Activated naive CD4-positive, alpha-beta T cell treated with anti-CD3 and anti-CD28 coated beads, Interleukin-2, amount 10 ng/mL, durations not matched to agents 7 days and 5 days (primary cell): ENCODE data around the gene SOCS2.

Experiments used
- CTCF ChIA-PET: fragments of 350-600 bp; sonication (Branson Sonifier 250); formaldehyde crosslinking; loops from one replicate; lab custom pipeline; 2021; ENCODE audit warnings: antibody characterized with exemption; lab: Charles Lee
- DNase-seq: peaks from one replicate; pipeline ENCODE4 v3.0.0-alpha.2; 2020
- H3K27ac Mint-ChIP-seq: one replicate; pipeline ENCODE4 v1.8.0; 2021; ENCODE audit warnings: mild to moderate bottlenecking, moderate library complexity, mixed read lengths
- H3K27me3 Mint-ChIP-seq: one replicate; pipeline ENCODE4 v1.8.0; 2021; ENCODE audit warnings: mild to moderate bottlenecking, mixed read lengths
- H3K36me3 Mint-ChIP-seq: one replicate; pipeline ENCODE4 v1.8.0; 2021; ENCODE audit warnings: mixed read lengths
- H3K4me1 Mint-ChIP-seq: one replicate; pipeline ENCODE4 v1.8.0; 2021; ENCODE audit warnings: mixed read lengths
- H3K4me3 Mint-ChIP-seq: one replicate; pipeline ENCODE4 v1.8.0; 2021; ENCODE audit warnings: mild to moderate bottlenecking, moderate library complexity, mixed read lengths
- H3K9me3 Mint-ChIP-seq: one replicate; pipeline ENCODE4 v1.8.0; 2021; ENCODE audit warnings: mixed read lengths

The SOCS2 gene

DNA sequence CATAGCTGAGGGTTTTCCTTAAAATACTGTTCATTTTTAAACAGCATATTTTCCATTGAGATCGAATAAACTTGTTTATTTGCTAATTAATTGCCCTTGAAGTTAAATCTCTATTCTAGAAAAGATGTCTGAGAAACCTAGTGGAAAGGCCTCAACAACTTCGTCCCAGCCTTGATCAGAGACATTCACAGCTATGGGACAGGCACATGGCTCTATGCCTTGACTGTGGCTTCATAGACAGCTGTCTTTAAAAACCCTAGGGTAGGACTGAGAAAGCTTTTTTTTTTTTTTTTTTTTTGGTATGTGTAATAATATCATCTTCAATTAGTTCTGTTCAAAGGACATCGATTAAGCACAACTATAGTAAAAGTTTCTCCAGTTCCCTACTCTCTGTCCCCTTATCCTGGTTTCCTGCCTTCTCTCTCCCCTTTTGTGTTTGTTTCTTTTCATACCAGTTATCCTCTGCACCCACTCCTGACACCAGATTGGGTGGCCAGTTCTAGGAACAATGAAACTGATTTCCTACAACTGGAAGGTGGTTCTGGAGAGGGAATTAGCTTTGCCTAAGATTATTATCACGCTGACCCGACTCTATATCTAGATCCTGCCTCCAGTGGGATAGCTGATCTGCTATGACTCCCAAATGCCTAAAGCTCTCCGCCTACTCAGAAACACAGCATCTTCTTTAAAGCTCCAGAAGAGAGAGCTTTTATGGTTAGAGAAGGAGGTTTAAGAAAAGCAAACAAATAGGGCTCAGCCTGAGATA lies 20.3 kb downstream of the SOCS2 start:
- Mint-ChIP-seq H3K4me1 (peaks cover 57% of the 10 kb centered on the region), H3K9me3 (no peaks in the 10 kb centered on the region), H3K27me3 (peaks cover 58% of the 10 kb centered on the region)

DNA sequence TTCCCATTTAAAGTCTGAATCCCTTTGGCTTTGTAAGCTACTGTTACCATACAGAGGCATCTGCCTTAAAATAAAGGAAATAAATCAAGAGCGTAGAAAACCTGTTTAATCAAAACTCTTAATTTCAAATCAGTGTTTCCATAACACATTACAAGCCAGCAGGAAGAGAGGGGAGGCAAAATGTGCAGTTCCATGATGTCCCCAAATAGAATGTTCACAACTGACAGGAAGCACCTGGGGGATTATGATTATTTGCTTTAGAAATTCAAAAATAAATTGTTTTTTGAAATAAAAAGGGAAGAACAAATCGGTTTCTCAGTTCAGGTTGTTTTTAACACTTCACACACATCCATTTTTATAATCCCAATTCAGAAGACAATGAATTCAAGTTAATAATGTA lies 21.4 kb downstream of the SOCS2 start:
- H3K4me3 Mint-ChIP-seq = no peak overlapping the region
- peaks cover 61% of the 10 kb centered on the region for H3K27me3 Mint-ChIP-seq
- DNase-seq = no peak
- no peaks in the 10 kb centered on the region for H3K9me3 Mint-ChIP-seq
- H3K27ac Mint-ChIP-seq = no peak overlapping the region
- H3K4me1 Mint-ChIP-seq = peaks cover 51% of the 10 kb centered on the region
- CTCF ChIA-PET = no interaction called here
- H3K36me3 Mint-ChIP-seq = peaks cover 12% of the 10 kb centered on the region

More for the DNA sequence above, 20.3 kb downstream of the SOCS2 start:
- peaks cover 13% of the 10 kb centered on the region for H3K36me3 Mint-ChIP-seq
- no peak overlapping the region for H3K4me3 Mint-ChIP-seq
- no peak for DNase-seq
- no peak overlapping the region for H3K27ac Mint-ChIP-seq
- CTCF ChIA-PET = interaction anchor here (1.4 kb wide), 1 partner anchor 508 kb away, joined by 3 read pairs; no protein-coding TSS in a partner anchor

DNA sequence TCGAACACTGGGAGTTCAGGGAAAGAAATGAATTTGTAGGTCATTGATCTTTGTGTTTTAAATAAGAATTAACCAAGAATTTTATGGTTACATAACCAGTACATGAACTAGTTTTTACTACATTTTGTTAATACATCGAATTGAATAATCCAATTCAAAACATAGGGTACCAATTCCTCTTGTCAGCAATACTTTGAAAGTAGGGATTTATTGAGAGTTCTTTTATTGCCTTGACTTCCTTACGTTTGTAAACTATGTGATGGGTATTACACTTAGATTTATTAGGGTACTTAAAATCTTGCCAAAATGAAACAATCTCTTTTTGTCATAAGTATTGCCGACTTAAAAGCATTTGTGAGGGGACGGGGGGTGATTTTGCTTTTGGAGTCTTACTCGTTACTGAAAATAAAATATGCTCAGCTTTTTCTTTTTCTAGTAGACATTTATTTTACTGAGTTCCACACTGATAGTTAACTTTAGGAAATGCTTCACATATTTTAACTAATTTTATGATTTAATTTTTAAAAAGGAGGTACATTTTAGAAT lies 22.4 kb downstream of the SOCS2 start:
- H3K27ac Mint-ChIP-seq = no peak overlapping the region
- peaks cover 41% of the 10 kb centered on the region for H3K4me1 Mint-ChIP-seq
- CTCF ChIA-PET = no interaction called here
- DNase-seq = no peak
- peaks cover 54% of the 10 kb centered on the region for H3K27me3 Mint-ChIP-seq
- no peak overlapping the region for H3K4me3 Mint-ChIP-seq
- H3K36me3 Mint-ChIP-seq = peaks cover 8% of the 10 kb centered on the region
- no peaks in the 10 kb centered on the region for H3K9me3 Mint-ChIP-seq

DNA sequence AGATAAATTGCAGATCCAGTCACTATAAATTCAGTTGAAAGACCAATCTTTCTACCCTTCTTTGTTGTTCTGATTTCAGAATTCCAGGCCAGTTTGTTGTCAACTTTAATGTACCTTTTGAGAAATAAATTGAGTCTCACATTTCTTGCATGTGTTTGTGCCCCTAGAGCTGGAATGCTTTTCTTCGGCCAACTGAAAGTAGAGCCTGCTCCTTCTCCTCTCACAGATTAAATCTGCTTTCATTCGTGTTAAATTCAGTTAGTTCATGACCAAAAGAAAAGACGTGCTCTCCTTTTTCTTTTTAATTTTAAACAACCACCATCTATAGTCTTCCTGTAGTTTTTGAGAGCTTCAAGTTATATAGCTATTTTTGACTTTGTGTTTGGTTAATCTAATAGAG lies 22.9 kb downstream of the SOCS2 start:
- Mint-ChIP-seq H3K4me1 (peaks cover 36% of the 10 kb centered on the region), H3K36me3 (peaks cover 6% of the 10 kb centered on the region), H3K27me3 (peaks cover 50% of the 10 kb centered on the region), H3K27ac (no peak overlapping the region), H3K9me3 (no peaks in the 10 kb centered on the region), H3K4me3 (no peak overlapping the region)
- CTCF ChIA-PET = interaction anchor here (0.6 kb wide), 1 partner anchor 360 kb away, joined by 3 read pairs; no protein-coding TSS in a partner anchor
- no peak for DNase-seq

DNA sequence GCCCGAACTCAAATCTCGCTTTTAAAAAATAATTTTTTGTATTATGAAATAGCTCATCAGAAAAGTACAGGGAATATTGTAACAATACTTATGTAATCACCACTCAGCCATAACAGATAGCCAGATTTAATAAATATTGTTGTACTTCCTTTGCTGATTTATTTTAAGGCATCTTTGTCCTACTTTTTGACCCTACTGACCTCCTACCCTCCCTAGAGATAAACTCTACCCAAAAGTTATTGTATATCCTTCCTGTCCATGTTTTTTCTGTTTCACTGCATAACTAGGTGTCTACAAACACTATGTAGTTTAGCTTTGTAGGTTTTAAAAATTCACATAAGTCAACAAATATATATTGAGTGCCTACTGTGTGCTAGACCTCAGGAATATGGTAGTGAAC lies 25.1 kb downstream of the SOCS2 start:
- CTCF ChIA-PET = no interaction called here
- no peak for DNase-seq
- Mint-ChIP-seq H3K27me3 (peaks cover 36% of the 10 kb centered on the region), H3K36me3 (peaks cover 2% of the 10 kb centered on the region), H3K4me3 (no peak overlapping the region), H3K4me1 (peaks cover 18% of the 10 kb centered on the region), H3K9me3 (no peaks in the 10 kb centered on the region), H3K27ac (no peak overlapping the region)

DNA sequence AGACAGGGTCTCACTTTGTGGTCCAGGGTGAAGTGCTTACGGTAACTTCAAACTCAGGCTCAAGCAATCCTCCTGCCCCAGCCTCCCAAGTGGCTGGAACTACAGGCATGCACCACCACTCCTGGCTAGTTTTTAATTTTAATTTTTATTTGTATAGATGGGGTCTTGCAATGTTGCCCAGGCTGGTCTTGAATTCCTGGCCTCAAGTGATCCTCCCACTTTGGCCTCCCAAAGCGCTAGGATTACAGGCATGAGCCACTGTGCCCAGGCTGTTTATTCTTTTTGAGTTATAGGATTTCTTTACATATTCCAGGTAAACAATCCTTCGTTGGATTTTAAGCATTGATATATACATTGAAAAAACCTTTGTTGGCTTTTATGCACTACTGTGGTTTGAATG lies 26.7 kb downstream of the SOCS2 start:
- H3K27me3 Mint-ChIP-seq = peaks cover 23% of the 10 kb centered on the region
- CTCF ChIA-PET = no interaction called here
- peaks cover 13% of the 10 kb centered on the region for H3K4me1 Mint-ChIP-seq
- no peak overlapping the region for H3K27ac Mint-ChIP-seq
- DNase-seq = no peak
- H3K9me3 Mint-ChIP-seq = no peaks in the 10 kb centered on the region
- H3K4me3 Mint-ChIP-seq = no peak overlapping the region
- peaks cover 2% of the 10 kb centered on the region for H3K36me3 Mint-ChIP-seq

DNA sequence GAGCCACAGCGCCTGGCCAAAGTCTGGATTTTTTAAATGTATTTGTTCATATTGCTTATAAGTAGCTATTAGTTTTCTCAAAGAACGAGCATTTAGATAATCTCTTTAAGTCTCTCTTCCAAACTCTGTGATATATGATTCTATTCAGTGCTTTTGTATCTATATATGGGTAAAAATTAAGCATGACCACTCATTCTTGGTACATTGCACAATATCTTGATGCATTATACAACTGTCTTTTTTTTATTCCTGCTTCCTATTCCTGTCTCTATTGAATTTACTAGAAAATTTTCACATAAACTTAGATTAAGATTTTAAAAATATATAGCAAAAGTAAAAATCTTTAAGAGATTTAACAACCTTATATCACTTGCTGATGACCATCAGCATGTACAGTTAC lies 29.1 kb downstream of the SOCS2 start:
- no peak for DNase-seq
- no peaks in the 10 kb centered on the region for H3K36me3 Mint-ChIP-seq
- H3K9me3 Mint-ChIP-seq = no peaks in the 10 kb centered on the region
- H3K27me3 Mint-ChIP-seq = peaks cover 13% of the 10 kb centered on the region
- H3K4me3 Mint-ChIP-seq = no peak overlapping the region
- CTCF ChIA-PET = no interaction called here
- no peak overlapping the region for H3K27ac Mint-ChIP-seq
- H3K4me1 Mint-ChIP-seq = peaks cover 6% of the 10 kb centered on the region

DNA sequence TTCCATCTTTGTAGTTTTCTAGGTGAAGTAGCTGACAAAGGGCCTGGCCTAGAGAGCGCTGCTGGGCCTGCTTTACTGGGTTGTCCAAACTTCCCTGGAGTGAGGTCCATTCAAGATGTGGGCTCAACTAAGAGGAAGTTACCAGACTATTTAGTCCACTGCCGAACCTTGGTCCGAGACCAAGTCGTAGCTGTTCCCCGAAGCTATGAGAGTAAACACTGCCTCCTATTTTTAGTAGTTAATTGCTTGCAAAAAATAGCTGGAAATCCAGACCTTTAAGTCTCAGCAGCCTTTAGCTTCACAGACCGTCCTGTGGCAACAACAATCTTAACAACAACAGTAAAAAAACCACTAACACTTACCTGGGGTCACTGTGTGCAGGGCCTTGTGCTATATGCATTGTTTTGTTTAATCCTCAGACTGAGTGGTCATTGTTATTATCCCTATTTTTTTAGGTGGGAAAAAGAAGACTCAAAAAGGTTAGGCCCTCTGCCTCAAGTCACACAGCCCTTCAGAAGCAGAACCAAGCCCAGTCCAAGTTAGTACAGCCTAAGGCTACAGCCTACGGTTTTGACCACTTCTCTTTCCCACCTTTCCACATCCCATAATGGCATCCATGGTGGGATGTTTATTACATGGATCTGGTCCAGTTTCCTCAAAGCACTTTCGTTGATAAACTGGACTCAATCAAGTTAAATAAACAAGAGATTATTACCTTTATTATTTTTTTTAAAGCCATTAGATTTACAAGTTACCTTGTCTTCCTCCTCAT lies 30.6 kb downstream of the SOCS2 start:
- Mint-ChIP-seq H3K36me3 (no peaks in the 10 kb centered on the region), H3K27me3 (peaks cover 2% of the 10 kb centered on the region), H3K4me1 (peaks cover 6% of the 10 kb centered on the region), H3K4me3 (no peak overlapping the region), H3K9me3 (no peaks in the 10 kb centered on the region), H3K27ac (no peak overlapping the region)
- CTCF ChIA-PET = interaction anchor here (0.6 to 1.0 kb wide), 2 partner anchors 167 to 497 kb away, joined by 3 to 4 read pairs; no protein-coding TSS in a partner anchor
- no peak for DNase-seq

DNA sequence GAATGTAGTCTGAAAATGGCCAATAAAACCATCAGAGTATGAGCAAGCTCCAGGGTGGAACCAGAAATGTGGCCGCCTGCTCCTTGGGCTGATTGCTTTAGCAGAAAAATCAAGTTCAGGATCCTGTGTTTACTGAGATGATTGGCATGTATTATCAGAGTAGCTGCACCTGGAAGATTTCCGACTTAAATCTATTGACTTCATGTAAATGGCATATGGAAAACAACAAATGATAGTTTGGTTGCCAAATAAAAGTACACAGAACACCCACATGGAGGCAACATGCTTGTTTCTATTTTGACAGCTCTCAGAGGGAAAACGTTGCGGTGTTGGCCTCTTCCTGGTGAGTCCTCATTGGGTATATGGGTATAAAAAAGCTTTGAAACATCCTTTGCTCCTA lies 31.3 kb downstream of the SOCS2 start:
- Mint-ChIP-seq H3K27me3 (no peaks in the 10 kb centered on the region), H3K36me3 (no peaks in the 10 kb centered on the region), H3K4me1 (peaks cover 6% of the 10 kb centered on the region), H3K27ac (no peak overlapping the region), H3K4me3 (no peak overlapping the region), H3K9me3 (no peaks in the 10 kb centered on the region)
- CTCF ChIA-PET = interaction anchor here (0.6 to 1.0 kb wide), 2 partner anchors 168 to 497 kb away, joined by 3 to 4 read pairs; no protein-coding TSS in a partner anchor
- DNase-seq = no peak

DNA sequence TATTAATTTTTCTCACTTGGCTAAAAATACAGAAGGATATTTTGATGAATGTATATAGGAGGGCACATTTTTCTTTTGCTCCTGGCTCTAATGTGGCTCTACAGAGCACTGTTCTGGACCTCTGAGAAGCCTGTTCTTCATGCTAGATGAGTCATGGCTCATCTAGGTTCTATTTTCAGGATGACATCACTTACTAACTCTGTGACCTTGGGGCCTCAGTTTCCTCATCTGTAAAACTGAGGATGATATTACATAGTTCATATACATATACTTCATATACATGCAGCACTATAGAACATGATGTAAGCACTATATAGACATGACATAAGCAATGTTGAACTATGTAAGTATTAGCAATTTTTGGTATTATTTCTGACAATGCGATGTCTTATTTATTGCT lies 35.8 kb downstream of the SOCS2 start:
- no peak for DNase-seq
- H3K4me1 Mint-ChIP-seq = peaks cover 4% of the 10 kb centered on the region
- H3K9me3 Mint-ChIP-seq = no peaks in the 10 kb centered on the region
- no peak overlapping the region for H3K4me3 Mint-ChIP-seq
- peaks cover 12% of the 10 kb centered on the region for H3K27me3 Mint-ChIP-seq
- no peak overlapping the region for H3K27ac Mint-ChIP-seq
- no peaks in the 10 kb centered on the region for H3K36me3 Mint-ChIP-seq
- CTCF ChIA-PET = interaction anchor here (0.5 to 0.9 kb wide), 2 partner anchors 11 to 84 kb away, joined by 3 read pairs; no protein-coding TSS in a partner anchor

DNA sequence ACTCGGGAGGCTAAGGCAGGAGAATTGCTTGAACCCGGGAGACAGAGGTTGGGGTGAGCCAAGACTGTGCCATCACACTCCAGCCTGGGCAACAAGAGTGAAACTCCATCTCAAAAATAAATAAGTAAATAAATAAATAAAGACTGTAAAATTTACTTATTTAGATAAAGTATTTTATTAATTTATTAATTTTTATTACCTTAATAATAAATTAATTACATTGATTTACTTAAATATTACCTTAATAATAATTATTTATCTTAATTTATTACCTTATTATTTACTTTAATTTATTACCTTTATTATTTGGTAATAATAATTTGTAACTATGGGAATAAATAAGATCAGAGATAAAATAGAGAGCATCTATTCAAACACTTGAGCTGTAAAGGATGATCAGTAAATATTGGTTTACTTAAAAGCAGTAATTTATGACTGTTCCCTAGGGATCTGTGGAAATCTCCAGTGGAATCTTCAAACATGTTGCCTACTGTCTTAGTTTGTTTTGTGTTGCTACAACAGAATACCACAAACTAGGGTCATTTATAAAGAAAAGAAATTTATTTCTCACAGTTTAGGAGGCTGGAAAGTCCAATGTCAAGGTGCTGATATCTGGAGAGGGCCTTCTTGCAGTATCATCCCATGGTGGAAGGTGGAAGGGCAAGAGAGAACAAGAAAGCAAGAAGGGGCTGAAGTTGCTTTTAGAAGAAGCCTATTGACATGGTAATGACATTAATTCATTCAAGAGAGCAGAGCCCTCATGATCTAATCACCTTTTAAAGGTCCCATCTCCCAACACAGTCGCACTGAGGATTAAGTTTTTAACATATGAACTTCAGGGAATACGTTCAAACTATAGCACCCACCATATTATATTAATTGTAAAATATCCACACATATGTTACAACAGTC lies 37.1 kb downstream of the SOCS2 start:
- no peaks in the 10 kb centered on the region for H3K36me3 Mint-ChIP-seq
- no peak for DNase-seq
- H3K27ac Mint-ChIP-seq = no peak overlapping the region
- CTCF ChIA-PET = no interaction called here
- H3K9me3 Mint-ChIP-seq = no peaks in the 10 kb centered on the region
- no peaks in the 10 kb centered on the region for H3K4me1 Mint-ChIP-seq
- peaks cover 21% of the 10 kb centered on the region for H3K27me3 Mint-ChIP-seq
- H3K4me3 Mint-ChIP-seq = no peak overlapping the region

DNA sequence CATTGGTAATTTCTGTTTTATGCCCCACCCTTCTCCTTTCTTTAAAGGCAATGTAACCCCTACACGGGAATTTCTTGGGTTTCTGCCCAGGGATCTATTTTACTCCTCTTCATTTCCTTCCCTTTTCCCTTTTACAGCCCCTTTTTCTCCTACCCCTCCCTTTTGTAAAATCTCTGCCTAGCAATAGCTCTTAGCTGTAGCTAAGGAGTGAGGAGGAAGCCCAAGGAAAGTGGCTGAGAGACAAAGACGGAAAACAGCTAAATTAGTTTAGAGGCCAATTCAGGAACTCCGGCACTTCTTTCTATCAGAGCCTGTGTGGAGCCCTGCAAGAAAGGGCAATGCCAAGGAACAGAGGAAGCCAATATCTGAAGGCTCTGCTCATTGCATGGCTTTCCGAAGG lies 40.3 kb downstream of the SOCS2 start:
- Mint-ChIP-seq H3K27ac (no peak overlapping the region), H3K4me1 (no peaks in the 10 kb centered on the region), H3K4me3 (no peak overlapping the region), H3K27me3 (peaks cover 28% of the 10 kb centered on the region), H3K36me3 (no peaks in the 10 kb centered on the region), H3K9me3 (peaks cover 7% of the 10 kb centered on the region)
- CTCF ChIA-PET = interaction anchor here (1.3 kb wide), 1 partner anchor 44 kb away, joined by 4 read pairs; no protein-coding TSS in a partner anchor
- no peak for DNase-seq

DNA sequence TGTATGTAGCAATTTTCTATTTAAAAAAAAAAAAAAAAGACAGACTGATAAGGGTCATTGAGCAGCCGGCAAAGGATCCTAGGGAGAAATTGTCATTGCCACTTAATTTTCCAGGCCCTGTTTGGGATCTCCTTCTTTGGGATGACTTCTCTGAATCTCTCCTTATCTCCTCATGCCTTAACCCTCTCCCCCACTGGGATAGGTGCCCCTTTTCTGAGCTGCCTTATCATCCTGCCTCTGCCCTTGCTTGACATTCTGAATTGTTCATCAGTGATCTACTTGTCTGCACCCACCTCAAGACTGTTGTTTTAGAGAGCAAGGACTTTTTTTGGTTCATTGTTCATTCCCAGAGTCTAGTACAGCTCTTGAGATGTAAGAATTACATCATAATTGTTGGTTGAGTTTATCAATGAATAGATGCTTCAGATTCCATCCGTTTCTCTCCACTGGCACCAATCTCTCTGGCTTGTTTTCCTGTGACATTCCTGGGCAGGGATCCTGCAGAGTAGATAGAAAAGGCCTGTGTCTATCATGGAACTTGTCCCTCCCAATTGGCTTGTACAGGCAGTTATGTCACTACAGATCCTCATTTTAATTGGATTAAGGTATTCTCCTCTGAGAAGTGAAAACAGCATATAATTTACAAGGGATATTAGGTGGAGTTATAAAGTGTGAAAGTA lies 42.6 kb downstream of the SOCS2 start:
- no peak overlapping the region for H3K27ac Mint-ChIP-seq
- H3K4me1 Mint-ChIP-seq = no peaks in the 10 kb centered on the region

More for the DNA sequence above, 42.6 kb downstream of the SOCS2 start:
- H3K36me3 Mint-ChIP-seq = no peaks in the 10 kb centered on the region
- H3K9me3 Mint-ChIP-seq = peaks cover 16% of the 10 kb centered on the region
- no peak for DNase-seq
- no peak overlapping the region for H3K4me3 Mint-ChIP-seq
- CTCF ChIA-PET = no interaction called here
- H3K27me3 Mint-ChIP-seq = peaks cover 32% of the 10 kb centered on the region
